A673 (cell line): ENCODE results near the gene ATG7.

Experiments
- EZH2 ChIP-seq: fragments of 200-600 bp; sonication (generic); IDR thresholded peaks from 2 replicates; pipeline ENCODE4 v1.6.1; 2017; ENCODE audit warnings: borderline replicate concordance, low read depth, mild to moderate bottlenecking, mixed read lengths, antibody characterized with exemption, low read length; ENCODE audit not compliant: poor library complexity, severe bottlenecking
- TF ChIP-seq, protein P1 (sequence below): fragments of 300-800, 200-600 bp; sonication (generic); conservative IDR thresholded peaks from 2 replicates; pipeline ENCODE4 v1.5.1; 2017; ENCODE audit warnings: low read depth, mild to moderate bottlenecking, antibody characterized with exemption, low read length, moderate library complexity, mixed read lengths

DNA sequence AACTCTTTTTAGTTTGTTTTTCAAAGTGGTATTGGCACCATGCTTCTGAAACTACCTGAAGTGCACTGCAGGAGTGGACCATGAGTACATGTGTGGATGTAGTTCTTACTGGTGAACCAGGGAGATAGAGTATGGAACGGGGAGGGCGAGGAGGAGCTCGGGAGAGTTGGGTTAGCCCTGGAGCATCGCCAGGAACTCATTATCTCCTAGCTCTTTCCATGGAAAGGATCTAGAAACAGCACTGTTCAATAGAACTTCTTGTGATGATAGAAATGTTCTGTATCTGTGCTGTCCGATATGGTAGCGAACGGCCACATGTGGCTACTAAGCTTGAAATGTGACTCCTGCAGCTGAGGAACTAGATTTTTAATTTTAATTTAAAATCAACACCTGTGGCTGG lies 324.2 kb downstream of the ATG7 start:
- no peak for TF ChIP-seq EZH2
- TF ChIP-seq, protein P1, sequence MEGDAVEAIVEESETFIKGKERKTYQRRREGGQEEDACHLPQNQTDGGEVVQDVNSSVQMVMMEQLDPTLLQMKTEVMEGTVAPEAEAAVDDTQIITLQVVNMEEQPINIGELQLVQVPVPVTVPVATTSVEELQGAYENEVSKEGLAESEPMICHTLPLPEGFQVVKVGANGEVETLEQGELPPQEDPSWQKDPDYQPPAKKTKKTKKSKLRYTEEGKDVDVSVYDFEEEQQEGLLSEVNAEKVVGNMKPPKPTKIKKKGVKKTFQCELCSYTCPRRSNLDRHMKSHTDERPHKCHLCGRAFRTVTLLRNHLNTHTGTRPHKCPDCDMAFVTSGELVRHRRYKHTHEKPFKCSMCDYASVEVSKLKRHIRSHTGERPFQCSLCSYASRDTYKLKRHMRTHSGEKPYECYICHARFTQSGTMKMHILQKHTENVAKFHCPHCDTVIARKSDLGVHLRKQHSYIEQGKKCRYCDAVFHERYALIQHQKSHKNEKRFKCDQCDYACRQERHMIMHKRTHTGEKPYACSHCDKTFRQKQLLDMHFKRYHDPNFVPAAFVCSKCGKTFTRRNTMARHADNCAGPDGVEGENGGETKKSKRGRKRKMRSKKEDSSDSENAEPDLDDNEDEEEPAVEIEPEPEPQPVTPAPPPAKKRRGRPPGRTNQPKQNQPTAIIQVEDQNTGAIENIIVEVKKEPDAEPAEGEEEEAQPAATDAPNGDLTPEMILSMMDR, result no peak
